Common myeloid progenitor, CD34-positive (primary cell): ENCODE data around the gene CXCR6.

Experiments used
- CTCF ChIA-PET: fragments of 350-600 bp; sonication (Branson Sonifier 250); formaldehyde crosslinking; loops from one replicate; lab custom pipeline; 2021; ENCODE audit warnings: antibody characterized with exemption; lab: Charles Lee
- POLR2A ChIA-PET: fragments of 350-600 bp; sonication (Branson Sonifier 250); formaldehyde crosslinking; loops from one replicate; lab custom pipeline; 2021; ENCODE audit warnings: antibody characterized with exemption; lab: Charles Lee
- DNase-seq, 3 donors: peaks; one replicate each; pipeline versions ENCODE4 v3.0.0 to v3.0.0-alpha.2; 2013
- H3K27ac ChIP-seq, 2 experiments: 1 replicate in 1 of 2; 2 replicates in 1 of 2; pipeline ENCODE4 v1.7.0; 2013; ENCODE audit warnings: inconsistent platforms in 2 of 2, low read length in 2 of 2, mild to moderate bottlenecking in 2 of 2, low read depth in 1 of 2, moderate library complexity in 1 of 2; ENCODE audit not compliant: severe bottlenecking in 2 of 2, insufficient read depth in 1 of 2, poor library complexity in 1 of 2
- H3K27me3 ChIP-seq, 5 experiments: replicated peaks in 2 of 5; 1 replicate in 3 of 5; 2 replicates in 2 of 5; pipeline versions ENCODE4 v1.6.1 to v1.7.0; 2013; ENCODE audit warnings: low read length in 4 of 5, mild to moderate bottlenecking in 2 of 5, moderate library complexity in 2 of 5, inconsistent platforms in 1 of 5; ENCODE audit not compliant: insufficient read depth in 5 of 5, control insufficient read depth in 4 of 5
- H3K36me3 ChIP-seq, 4 experiments: 1 replicate in 2 of 4; 2 replicates in 2 of 4; pipeline versions ENCODE4 v1.6.1 to v1.7.0; 2013; ENCODE audit warnings: low read length in 3 of 4, control low read depth in 1 of 4, mild to moderate bottlenecking in 1 of 4; ENCODE audit not compliant: control insufficient read depth in 4 of 4, insufficient read depth in 4 of 4
- H3K4me1 ChIP-seq, 4 experiments: 1 replicate in 3 of 4; 2 replicates in 1 of 4; pipeline versions ENCODE4 v1.6.1 to v1.7.1; 2013; ENCODE audit warnings: low read length in 3 of 4, mild to moderate bottlenecking in 3 of 4, control low read depth in 1 of 4, inconsistent platforms in 1 of 4, moderate library complexity in 1 of 4; ENCODE audit not compliant: control insufficient read depth in 4 of 4, insufficient read depth in 4 of 4; ENCODE audit errors: control extremely low read depth in 1 of 4
- H3K4me3 ChIP-seq, 7 experiments: 1 replicate in 4 of 7; 2 replicates in 3 of 7; pipeline versions ENCODE4 v1.5.1 to v1.7.0; 2013; ENCODE audit warnings: mild to moderate bottlenecking in 7 of 7, low read length in 6 of 7, moderate library complexity in 6 of 7, inconsistent platforms in 2 of 7, low read depth in 2 of 7, control low read depth in 1 of 7; ENCODE audit not compliant: insufficient read depth in 4 of 7, control insufficient read depth in 1 of 7; ENCODE audit errors: extremely low read depth in 1 of 7
- H3K9me3 ChIP-seq, 5 experiments: 1 replicate in 4 of 5; 2 replicates in 1 of 5; pipeline versions ENCODE4 v1.6.1 to v1.7.1; 2013; ENCODE audit warnings: low read length in 4 of 5, mild to moderate bottlenecking in 2 of 5, inconsistent platforms in 1 of 5, low read depth in 1 of 5, moderate library complexity in 1 of 5; ENCODE audit not compliant: control insufficient read depth in 4 of 5, insufficient read depth in 2 of 5; ENCODE audit errors: control extremely low read depth in 1 of 5
- WGBS: methylation state at CpG from one replicate; pipeline ENCODE4 v1.1.5; 2013; ENCODE audit not compliant: insufficient coverage; 5-methylcytosine and 5-hydroxymethylcytosine counted together

The CXCR6 gene

DNA sequence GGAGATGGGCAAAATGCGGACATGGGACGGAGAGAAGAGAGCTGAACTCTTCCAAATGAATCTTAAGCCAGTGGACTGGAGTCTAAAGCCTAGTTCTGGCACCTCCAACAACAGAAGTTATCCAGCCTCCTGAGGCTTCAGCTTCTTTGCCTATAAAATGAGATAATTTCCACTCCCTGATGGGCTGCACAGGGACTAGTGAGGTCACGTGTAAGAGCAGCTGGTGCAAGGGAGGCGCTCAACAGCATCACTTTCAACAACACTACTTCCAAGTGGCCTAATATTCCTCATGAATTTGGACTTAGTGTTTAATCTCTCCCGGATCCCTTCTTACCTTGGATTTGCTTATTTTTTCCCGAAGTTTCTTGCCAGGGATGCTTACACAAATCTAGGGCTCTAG, 8.7 kb downstream of the CXCR6 start:
- H3K27ac ChIP-seq, result no peak overlapping the region
- ChIA-PET CTCF (interaction anchor here (0.7 to 1.8 kb wide), 5 partner anchors 10 to 126 kb away, joined by 3 to 15 read pairs (median 5); no protein-coding TSS in a partner anchor), POLR2A (no interaction called here)
- no peak overlapping the region for H3K4me3 ChIP-seq
- no peaks in the 10 kb centered on the region for H3K9me3 ChIP-seq
- H3K27me3 ChIP-seq, result no peaks in the 10 kb centered on the region
- H3K36me3 ChIP-seq, result peaks cover 35 to 94% (median 66%) of the 10 kb centered on the region in 4 experiments
- WGBS, result 99% methylated on average over 6 of the region's 6 CpGs
- DNase-seq, result no peak
- peaks cover 0 to 33% (median 13%) of the 10 kb centered on the region in 4 experiments for H3K4me1 ChIP-seq

DNA sequence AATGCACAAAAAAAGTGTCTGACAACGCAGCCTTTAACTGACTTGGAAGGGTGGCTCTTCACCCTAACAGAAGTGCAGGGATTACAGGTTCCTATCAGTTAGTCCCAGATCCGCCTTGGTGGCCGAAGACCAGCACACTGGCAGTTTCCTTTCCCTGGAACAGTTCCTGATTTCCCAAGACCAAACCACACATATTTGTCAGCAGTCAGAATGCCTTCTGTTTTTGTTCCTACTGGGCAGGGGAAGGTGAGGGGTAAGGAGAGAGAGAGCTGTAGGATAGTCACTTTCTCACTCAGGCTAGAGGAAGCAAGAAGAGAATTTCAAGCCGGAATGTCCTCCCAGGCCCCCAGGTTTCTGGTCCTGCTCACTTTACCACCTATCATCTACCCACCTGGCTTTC, 9.2 kb downstream of the CXCR6 start:
- no peak overlapping the region for H3K27ac ChIP-seq
- 95% methylated on average over 3 of the region's 4 CpGs for WGBS
- CTCF ChIA-PET, result interaction anchor here (0.7 to 2.4 kb wide), 4 partner anchors 9 to 124 kb away, joined by 3 to 10 read pairs (median 5); no protein-coding TSS in a partner anchor
- H3K9me3 ChIP-seq, result no peaks in the 10 kb centered on the region
- DNase-seq, result no peak
- POLR2A ChIA-PET, result no interaction called here
- H3K4me3 ChIP-seq, result no peak overlapping the region
- peaks cover 35 to 94% (median 65%) of the 10 kb centered on the region in 4 experiments for H3K36me3 ChIP-seq
- peaks cover 0 to 28% (median 11%) of the 10 kb centered on the region in 4 experiments for H3K4me1 ChIP-seq
- no peaks in the 10 kb centered on the region for H3K27me3 ChIP-seq

DNA sequence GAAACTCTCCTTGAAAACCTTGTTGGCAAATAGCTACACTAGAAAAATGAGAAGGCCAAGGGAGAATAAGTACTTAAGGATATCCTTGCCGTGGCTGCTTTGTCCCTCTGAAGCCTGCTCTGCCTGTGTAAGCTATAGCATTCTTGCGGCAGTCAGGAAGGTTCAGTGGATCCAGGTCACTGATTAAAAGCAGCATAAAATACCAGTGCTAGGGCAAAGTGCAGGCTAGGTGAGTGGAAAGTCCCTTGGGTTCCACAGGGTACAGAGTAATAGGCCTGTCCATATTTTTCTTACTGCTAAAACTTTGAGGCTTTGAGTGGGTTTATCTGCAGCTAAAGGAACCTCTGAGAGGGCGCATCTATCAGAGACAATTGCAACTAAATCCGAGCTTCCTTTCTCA, 10.3 kb downstream of the CXCR6 start:
- POLR2A ChIA-PET, result no interaction called here
- H3K4me1 ChIP-seq, result peaks cover 0 to 17% (median 6%) of the 10 kb centered on the region in 4 experiments
- 100% methylated on average over 4 of the region's 4 CpGs for WGBS

DNA sequence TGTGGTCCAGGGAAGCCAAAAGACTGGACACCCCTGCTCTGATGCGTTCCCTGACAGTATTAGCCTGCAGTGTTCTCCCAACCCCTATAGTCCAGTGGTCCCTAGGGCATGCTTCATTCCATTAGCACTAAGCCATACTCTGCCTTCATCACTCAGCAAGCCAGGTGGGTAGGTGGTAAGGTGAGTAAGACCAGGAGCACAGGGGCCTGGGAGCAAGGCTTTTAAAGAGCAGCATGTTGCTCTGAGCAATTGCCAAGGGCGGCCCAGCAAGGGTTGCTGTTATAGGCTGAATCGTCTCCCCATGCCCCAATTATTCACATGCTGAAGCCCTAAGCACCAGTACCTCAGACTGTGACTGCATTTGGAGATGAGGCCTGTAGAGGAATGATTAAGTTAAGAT, 11.0 kb downstream of the CXCR6 start:
- no peak for DNase-seq
- H3K27ac ChIP-seq, result no peak overlapping the region
- peaks cover 0 to 9% (median 2%) of the 10 kb centered on the region in 4 experiments for H3K4me1 ChIP-seq
- ChIA-PET CTCF (interaction anchor here (1.2 to 2.4 kb wide), 3 partner anchors 14 to 123 kb away, joined by 3 to 10 read pairs (median 4); partner anchors contain the start of gene FYCO1), POLR2A (no interaction called here)
- no peaks in the 10 kb centered on the region for H3K9me3 ChIP-seq
- H3K27me3 ChIP-seq, result no peaks in the 10 kb centered on the region
- peaks cover 42 to 97% (median 70%) of the 10 kb centered on the region in 4 experiments for H3K36me3 ChIP-seq
- H3K4me3 ChIP-seq, result no peak overlapping the region
- 100% methylated on average over 2 of the region's 3 CpGs for WGBS

More for the DNA sequence above, 10.3 kb downstream of the CXCR6 start:
- Histone ChIP-seq H3K27me3 (no peaks in the 10 kb centered on the region), H3K4me3 (no peak overlapping the region), H3K27ac (no peak overlapping the region), H3K9me3 (no peaks in the 10 kb centered on the region), H3K36me3 (peaks cover 39 to 97% (median 69%) of the 10 kb centered on the region in 4 experiments)
- CTCF ChIA-PET, result interaction anchor here (0.6 to 2.4 kb wide), 5 partner anchors 14 to 579 kb away, joined by 3 to 10 read pairs (median 4); partner anchors contain the start of gene FYCO1
- DNase-seq, result no peak

DNA sequence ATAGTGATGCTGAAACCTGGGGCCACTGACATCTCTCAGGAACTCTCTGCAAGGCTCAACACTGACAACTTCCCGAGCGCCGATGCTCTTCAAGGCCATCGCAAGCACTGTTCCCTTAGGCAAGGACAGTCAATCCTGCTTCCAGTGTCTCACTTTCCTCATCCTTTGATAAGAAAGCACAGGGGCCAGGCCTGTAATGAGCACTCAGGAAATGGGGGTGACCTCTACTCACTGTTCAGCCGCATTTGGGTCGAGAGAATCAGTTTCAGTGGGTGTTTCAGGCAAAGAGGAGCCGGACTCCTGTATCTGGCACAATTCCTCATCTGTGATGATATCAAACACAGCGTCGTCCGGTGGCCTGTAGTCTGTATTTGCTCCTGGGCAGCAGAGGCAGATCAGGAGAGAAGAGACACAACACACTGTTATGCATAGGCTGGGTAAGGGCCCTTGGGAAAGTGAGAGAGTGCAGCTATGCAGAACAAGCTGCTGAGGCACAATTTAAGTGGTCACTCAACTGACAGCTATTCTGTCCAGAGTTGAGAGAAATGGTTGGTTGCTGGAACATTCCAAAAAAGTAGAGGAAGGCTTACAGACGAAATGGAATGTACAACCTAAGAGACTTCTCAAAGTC, 11.9 kb downstream of the CXCR6 start:
- ChIA-PET POLR2A (no interaction called here), CTCF (no interaction called here)
- no peaks in the 10 kb centered on the region for H3K27me3 ChIP-seq
- no peak overlapping the region for H3K27ac ChIP-seq
- H3K36me3 ChIP-seq, result peaks cover 41 to 97% (median 74%) of the 10 kb centered on the region in 4 experiments
- H3K4me3 ChIP-seq, result no peak overlapping the region
- 94% methylated on average over 11 of the region's 11 CpGs for WGBS
- H3K4me1 ChIP-seq, result peaks cover 0 to 3% (median 0%) of the 10 kb centered on the region in 4 experiments
- no peak for DNase-seq
- H3K9me3 ChIP-seq, result no peaks in the 10 kb centered on the region

- Histone ChIP-seq H3K27me3 (no peaks in the 10 kb centered on the region), H3K27ac (no peak overlapping the region), H3K36me3 (peaks cover 38 to 97% (median 77%) of the 10 kb centered on the region in 4 experiments), H3K4me1 (peaks cover 0 to 3% (median 0%) of the 10 kb centered on the region in 4 experiments), H3K9me3 (no peaks in the 10 kb centered on the region), H3K4me3 (no peak overlapping the region)
- ChIA-PET POLR2A (interaction anchor here (0.6 to 0.7 kb wide), 3 partner anchors 11 to 19 kb away, joined by 3 to 5 read pairs (median 3); no protein-coding TSS in a partner anchor), CTCF (interaction anchor here (3.8 kb wide), 1 partner anchor 12 kb away, joined by 16 read pairs; no protein-coding TSS in a partner anchor)
- 94% methylated on average over 2 of the region's 4 CpGs for WGBS
- no peak for DNase-seq
Observed at GRCh38 chr3:45955706-45956105, 12.4 kb downstream of the CXCR6 start.

- WGBS, result 97% methylated on average over 3 of the region's 5 CpGs
- no peaks in the 10 kb centered on the region for H3K4me1 ChIP-seq
- H3K36me3 ChIP-seq, result peaks cover 36 to 97% (median 75%) of the 10 kb centered on the region in 4 experiments
- H3K27me3 ChIP-seq, result no peaks in the 10 kb centered on the region
- H3K4me3 ChIP-seq, result no peak overlapping the region
- CTCF ChIA-PET, result interaction anchor here (0.9 to 3.8 kb wide), 3 partner anchors 10 to 31 kb away, joined by 4 to 16 read pairs (median 4); no protein-coding TSS in a partner anchor
- H3K9me3 ChIP-seq, result no peaks in the 10 kb centered on the region
- DNase-seq, result no peak
- POLR2A ChIA-PET, result interaction anchor here (0.6 kb wide), 1 partner anchor 126 kb away, joined by 3 read pairs; no protein-coding TSS in a partner anchor
- H3K27ac ChIP-seq, result no peak overlapping the region
Observed at GRCh38 chr3:45957586-45957985, 14.3 kb downstream of the CXCR6 start.
